ENCODE measurements around the gene PSMG2.

DNA sequence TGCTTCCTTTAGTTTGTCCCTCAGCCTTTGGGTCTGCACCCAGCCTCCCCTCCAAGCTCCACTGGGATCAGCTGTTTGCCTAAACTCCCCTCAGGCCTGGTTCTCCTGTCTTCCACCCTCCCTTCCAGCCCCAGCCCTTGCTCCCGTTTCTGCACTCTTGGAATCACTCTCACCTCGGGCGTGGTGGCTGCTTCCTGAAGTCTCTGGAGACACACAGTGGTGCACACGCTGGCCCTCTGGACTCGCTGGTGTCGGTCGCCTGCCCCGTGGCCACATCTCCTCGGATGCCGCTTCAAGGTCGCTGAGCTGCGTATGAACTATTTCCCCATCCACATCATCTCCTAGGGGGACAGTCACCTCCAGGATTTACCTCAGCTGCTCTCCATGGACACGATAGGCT is 46.3 kb downstream of the PSMG2 start:
- TF ChIP-seq, protein P1, sequence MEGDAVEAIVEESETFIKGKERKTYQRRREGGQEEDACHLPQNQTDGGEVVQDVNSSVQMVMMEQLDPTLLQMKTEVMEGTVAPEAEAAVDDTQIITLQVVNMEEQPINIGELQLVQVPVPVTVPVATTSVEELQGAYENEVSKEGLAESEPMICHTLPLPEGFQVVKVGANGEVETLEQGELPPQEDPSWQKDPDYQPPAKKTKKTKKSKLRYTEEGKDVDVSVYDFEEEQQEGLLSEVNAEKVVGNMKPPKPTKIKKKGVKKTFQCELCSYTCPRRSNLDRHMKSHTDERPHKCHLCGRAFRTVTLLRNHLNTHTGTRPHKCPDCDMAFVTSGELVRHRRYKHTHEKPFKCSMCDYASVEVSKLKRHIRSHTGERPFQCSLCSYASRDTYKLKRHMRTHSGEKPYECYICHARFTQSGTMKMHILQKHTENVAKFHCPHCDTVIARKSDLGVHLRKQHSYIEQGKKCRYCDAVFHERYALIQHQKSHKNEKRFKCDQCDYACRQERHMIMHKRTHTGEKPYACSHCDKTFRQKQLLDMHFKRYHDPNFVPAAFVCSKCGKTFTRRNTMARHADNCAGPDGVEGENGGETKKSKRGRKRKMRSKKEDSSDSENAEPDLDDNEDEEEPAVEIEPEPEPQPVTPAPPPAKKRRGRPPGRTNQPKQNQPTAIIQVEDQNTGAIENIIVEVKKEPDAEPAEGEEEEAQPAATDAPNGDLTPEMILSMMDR (IDR thresholded peaks at IDR 0.05; ENCODE audit: low read depth, low read length), result no peak
- TF ChIP-seq MYC (IDR thresholded peaks at IDR 0.05; ENCODE audit: low read depth, low read length), result no peak

All from NB4 (cell line).